Glutamatergic neuron (in vitro differentiated cells): Measurements from ENCODE around the gene PCSK4. TPM values are rescaled to one million over a fixed set of nuclear protein-coding genes. Genes with fewer than 3 reads are reported as not detected.
A peak's percentile ranks its signal among the peaks of the same experiment; 100 is the strongest.

Source experiments
- DNase-seq: peaks from one replicate; pipeline ENCODE4 v3.0.0; 2022
- H3K27ac Mint-ChIP-seq: one replicate; pipeline ENCODE4 v1.8.0; 2020; ENCODE audit warnings: mild to moderate bottlenecking, mixed read lengths, inconsistent platforms; ENCODE audit not compliant: unreplicated experiment
- H3K27me3 Mint-ChIP-seq: one replicate; pipeline ENCODE4 v1.8.0; 2020; ENCODE audit warnings: mild to moderate bottlenecking, moderate library complexity, mixed read lengths, inconsistent platforms; ENCODE audit not compliant: unreplicated experiment
- H3K36me3 Mint-ChIP-seq: one replicate; pipeline ENCODE4 v1.8.0; 2020; ENCODE audit warnings: mild to moderate bottlenecking, mixed read lengths, inconsistent platforms; ENCODE audit not compliant: unreplicated experiment
- H3K4me1 Mint-ChIP-seq: one replicate; pipeline ENCODE4 v1.8.0; 2020; ENCODE audit warnings: mild to moderate bottlenecking, low read depth, mixed read lengths, inconsistent platforms; ENCODE audit not compliant: unreplicated experiment
- H3K4me3 Mint-ChIP-seq: one replicate; pipeline ENCODE4 v1.8.0; 2020; ENCODE audit warnings: mild to moderate bottlenecking, mixed read lengths, inconsistent platforms; ENCODE audit not compliant: unreplicated experiment
- H3K9me3 Mint-ChIP-seq: one replicate; pipeline ENCODE4 v1.8.0; 2020; ENCODE audit warnings: mild to moderate bottlenecking, moderate library complexity, mixed read lengths, inconsistent platforms; ENCODE audit not compliant: unreplicated experiment
- CTCF ChIP-seq: fragments of 200-600 bp; sonication (generic); IDR thresholded peaks from one replicate; pipeline ENCODE4 v1.5.0; 2021; ENCODE audit not compliant: partially characterized antibody, unreplicated experiment
- total RNA-seq: library from RNA; stranded (reverse); fragmentation: NEBNext Ultra II Directional; extraction: Animal tissue kit (Norgen Biotek cat#: 25700); gene quantifications from one replicate; pipeline ENCODE4 v1.2.1, GENCODE V29; 2021; ENCODE audit not compliant: unreplicated experiment

PCSK4 gene
- total RNA-seq, 1 donor from 2014 or later = 21.2 TPM

DNA sequence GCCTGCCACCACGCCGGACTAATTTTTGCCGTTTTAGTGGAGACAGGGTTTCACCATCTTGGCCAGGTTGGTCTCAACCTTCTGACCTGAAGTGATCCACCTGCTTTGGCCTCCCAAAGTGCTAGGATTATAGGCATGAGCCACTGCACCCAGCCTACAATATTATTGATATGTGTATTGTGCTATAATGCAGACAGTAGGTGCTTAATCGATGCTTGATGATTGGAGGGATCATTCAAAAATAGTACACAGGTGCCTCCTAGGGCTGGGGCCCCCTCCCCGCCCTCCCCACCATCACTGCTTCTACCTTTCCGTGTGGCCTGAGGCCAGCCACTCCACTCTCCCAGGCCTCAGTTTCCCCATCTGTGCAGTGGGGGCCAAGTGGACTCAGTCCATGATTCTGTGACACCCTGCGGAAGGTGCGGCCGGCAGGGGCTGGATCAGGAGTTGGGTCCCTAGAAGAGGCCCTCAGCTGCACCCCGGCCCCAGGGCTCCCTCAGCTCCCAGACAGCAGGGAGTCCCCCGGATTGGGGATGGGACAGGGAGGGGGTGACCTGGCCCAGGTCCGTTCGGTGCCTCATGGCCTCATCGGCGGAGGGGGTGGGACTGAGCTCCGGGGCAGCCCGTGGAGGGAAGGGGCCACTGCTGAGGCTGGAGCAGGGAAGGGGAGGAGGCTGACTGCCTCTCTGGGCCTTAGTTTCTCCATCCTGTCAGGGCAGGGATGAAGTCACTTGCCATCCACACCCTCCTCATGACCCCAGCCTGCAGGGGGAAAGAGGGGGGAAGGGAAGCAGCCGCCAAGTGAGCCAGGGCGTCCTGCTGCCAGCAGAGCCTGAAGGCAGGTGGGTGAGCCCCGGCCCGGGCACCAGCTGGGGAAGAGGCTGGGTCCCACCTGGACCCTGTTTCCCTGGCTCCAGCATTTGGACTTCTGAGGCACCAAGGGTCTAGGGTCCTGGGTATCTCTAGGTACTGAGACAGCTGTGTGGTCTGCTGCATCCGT lies 21.5 kb upstream of the PCSK4 start:
- no peak for DNase-seq
- Mint-ChIP-seq H3K4me1 (no peaks in the 10 kb centered on the region), H3K9me3 (peaks cover 7% of the 10 kb centered on the region), H3K36me3 (no peaks in the 10 kb centered on the region), H3K4me3 (no peak overlapping the region), H3K27me3 (peaks cover 7% of the 10 kb centered on the region), H3K27ac (no peak overlapping the region)
- TF ChIP-seq CTCF = no peak

DNA sequence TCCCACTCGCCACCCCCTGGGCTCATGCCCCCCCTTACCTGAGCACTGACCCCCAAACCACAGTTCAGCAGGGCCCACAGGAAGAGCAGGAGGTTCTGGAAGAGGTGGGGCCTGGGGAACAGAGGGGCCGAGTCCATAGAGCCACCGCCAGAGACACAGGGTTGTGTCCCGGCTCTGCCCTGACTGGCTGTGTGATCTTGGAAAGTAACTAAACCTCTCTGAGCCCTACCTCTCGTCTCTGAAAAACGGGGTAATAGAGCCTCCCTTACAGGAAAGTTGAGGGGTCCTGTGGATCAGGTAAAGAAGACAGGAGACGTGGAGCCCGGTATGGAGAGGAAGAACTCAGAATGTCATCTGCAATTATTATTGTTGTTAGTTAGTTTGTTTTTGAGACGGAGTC lies 20.7 kb upstream of the PCSK4 start:
- no peak for DNase-seq
- H3K4me3 Mint-ChIP-seq = no peak overlapping the region
- no peaks in the 10 kb centered on the region for H3K36me3 Mint-ChIP-seq
- peaks cover 7% of the 10 kb centered on the region for H3K27me3 Mint-ChIP-seq
- H3K27ac Mint-ChIP-seq = no peak overlapping the region
- H3K9me3 Mint-ChIP-seq = peaks cover 9% of the 10 kb centered on the region
- H3K4me1 Mint-ChIP-seq = no peaks in the 10 kb centered on the region
- no peak for TF ChIP-seq CTCF

DNA sequence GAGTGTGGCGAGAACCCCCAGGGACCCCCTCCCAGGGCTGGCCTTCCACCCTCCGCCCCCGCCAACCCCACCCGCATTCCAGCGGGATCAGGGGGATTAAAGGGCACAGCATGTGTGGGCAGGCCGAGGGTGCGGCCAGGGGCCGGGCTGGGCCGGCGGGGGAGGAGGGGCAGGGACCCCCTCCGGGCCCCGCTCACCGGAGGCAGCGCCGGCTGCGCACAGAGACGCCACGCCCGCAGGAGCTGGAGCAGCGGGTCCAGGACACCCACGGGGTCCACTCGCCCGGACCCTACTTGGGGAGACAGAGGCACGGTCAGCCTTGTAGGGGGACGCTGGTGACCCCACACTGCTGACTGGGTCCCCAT lies 20.3 kb upstream of the PCSK4 start:
- DNase-seq = no peak
- no peak overlapping the region for H3K27ac Mint-ChIP-seq
- no peaks in the 10 kb centered on the region for H3K36me3 Mint-ChIP-seq
- no peak for TF ChIP-seq CTCF
- no peak overlapping the region for H3K4me3 Mint-ChIP-seq
- H3K4me1 Mint-ChIP-seq = no peaks in the 10 kb centered on the region
- H3K9me3 Mint-ChIP-seq = peaks cover 9% of the 10 kb centered on the region
- peaks cover 9% of the 10 kb centered on the region for H3K27me3 Mint-ChIP-seq

- Mint-ChIP-seq H3K36me3 (no peaks in the 10 kb centered on the region), H3K4me3 (peak overlapping the region; percentile 25), H3K4me1 (no peaks in the 10 kb centered on the region), H3K27me3 (peaks cover 13% of the 10 kb centered on the region), H3K9me3 (peaks cover 13% of the 10 kb centered on the region), H3K27ac (no peak overlapping the region)
- no peak for TF ChIP-seq CTCF
- DNase-seq = no peak
Observed at GRCh38 chr19:1509602-1510441, 19.7 kb upstream of the PCSK4 start.

DNA sequence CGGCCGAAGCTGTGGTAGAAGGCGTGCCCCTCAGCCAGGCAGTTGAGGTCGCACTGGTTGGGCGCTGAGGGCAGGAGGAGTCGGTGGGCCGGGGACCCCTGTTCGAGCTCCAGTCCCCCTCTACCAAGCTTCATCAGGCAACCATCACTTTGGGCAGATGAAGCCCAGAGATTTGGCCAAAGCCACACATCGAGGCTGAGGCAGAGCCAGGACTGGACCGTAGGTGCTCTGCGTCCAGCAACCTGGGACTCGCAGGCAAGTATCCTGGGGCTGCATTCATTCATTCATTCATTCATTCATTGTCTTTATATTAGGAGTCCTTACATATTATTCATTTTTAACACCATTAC lies 18.3 kb upstream of the PCSK4 start:
- no peak for TF ChIP-seq CTCF
- Mint-ChIP-seq H3K36me3 (no peaks in the 10 kb centered on the region), H3K4me3 (peak overlapping the region; percentile 71), H3K27me3 (peaks cover 17% of the 10 kb centered on the region), H3K27ac (no peak overlapping the region), H3K4me1 (no peaks in the 10 kb centered on the region), H3K9me3 (peaks cover 13% of the 10 kb centered on the region)
- no peak for DNase-seq
